Raji (cell line): ENCODE measurements around the gene C2orf80.

ENCODE experiments used
- POLR2A ChIP-seq: IDR thresholded peaks from 2 replicates; pipeline ENCODE4 v1.6.1; 2011; ENCODE audit warnings: low read depth, low read length, control low read depth; ENCODE audit not compliant: insufficient read depth

Gene C2orf80

DNA sequence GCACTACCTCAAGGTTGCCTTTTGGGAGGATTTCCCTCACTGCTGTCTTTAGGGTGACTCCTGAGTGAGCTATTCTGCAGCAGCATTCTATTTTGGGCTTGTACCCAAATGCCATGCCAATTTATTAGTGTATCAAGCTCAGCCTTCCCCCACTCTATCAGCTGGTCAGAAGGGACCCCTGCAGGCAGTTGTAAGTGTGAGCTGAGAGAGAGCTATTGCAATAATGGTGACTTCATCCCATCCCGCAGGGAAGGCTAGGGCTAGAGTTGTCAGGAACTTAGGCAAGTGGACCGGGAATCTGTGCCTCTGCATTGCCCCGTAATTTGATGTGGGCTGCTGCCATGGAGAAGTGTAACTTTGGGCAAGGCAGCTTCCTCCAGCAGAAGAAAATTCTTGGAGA, 42.1 kb downstream of the C2orf80 start:
- TF ChIP-seq POLR2A: no peak

DNA sequence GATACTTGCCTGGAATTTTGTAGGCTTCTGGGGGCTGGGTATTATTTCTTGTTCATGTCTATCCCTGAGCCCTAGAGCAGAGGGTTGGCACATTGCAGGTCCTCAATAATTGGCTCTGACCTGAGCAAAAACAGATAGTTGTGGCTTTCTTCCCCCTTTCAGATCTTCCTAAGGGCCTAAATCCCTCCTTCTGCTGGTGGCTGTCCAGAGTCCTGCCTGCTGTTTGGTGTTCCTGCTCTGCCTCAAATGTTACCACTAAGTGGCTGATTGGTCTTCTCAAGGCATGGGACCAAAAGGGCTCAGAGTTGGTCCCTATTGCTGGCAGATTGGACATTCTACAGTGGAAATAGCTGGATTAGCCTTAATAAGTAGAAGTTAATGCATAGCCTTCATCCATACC, 42.8 kb downstream of the C2orf80 start:
- TF ChIP-seq POLR2A: no peak

DNA sequence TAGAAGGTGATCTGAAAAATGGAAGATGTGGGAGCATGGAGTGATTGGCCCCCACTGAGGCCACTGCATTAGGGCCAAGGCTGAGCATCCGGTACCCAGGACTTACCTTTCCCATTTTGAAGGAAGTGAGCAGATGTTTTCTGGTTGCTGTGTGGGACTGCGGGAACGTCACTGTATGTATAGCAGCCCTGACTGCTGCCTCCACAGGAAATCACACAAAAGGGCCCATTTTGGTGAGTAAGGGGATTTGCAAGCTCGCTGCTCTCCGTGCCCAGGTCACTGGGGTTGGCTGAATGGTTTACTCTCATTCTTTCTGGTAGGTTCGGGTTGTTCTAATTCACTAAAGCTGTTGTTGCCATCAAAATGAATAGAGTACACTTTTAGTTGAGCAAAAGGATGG, 43.8 kb downstream of the C2orf80 start, which contains the start of gene CRYGB:
TSS of gene CRYGB (minus strand) at position 153 of the 400 bp plus-strand sequence. CDS start at position 115, 38 bp downstream.
- no peak for TF ChIP-seq POLR2A

DNA sequence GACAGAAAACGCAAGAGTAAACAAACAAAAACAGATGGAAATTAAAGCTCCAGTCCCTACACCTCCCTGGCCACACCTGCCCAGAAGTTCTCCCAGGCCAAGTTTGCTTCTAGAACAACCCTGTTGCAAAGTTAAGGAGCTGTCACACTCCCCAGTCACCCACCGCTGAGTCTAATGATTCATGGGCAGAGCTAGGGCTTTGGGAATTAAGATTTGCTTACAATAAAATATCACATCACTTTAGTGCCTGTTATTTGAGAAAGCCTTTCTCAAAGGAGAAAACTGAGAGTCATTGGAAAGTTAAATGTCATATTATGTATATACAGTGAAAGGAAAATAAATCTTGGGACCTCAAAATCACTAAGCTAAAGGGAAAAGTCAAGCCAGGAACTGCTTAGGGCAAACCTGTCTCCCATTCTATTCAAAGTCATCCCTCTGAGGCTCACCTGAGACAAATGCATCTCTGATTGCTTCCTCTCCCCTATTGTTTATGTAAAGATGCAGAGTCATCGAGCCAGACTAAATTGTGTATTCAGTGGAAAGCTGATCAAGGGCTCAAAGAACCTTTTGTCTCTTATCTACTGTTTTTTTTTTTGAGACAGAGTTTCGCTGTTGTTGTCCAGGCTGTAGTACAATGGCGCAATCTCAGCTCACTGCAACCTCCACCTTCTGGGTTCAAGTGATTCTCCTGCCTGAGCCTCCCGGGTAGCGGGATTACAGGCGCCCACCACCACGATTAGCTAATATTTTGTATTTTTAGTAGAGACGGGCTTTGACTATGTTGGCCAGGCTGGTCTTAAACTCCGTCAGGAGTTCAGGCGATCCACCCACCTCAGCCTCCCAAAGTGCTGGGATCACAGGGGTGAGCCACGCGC, 46.7 kb downstream of the C2orf80 start:
- TF ChIP-seq POLR2A: no peak

DNA sequence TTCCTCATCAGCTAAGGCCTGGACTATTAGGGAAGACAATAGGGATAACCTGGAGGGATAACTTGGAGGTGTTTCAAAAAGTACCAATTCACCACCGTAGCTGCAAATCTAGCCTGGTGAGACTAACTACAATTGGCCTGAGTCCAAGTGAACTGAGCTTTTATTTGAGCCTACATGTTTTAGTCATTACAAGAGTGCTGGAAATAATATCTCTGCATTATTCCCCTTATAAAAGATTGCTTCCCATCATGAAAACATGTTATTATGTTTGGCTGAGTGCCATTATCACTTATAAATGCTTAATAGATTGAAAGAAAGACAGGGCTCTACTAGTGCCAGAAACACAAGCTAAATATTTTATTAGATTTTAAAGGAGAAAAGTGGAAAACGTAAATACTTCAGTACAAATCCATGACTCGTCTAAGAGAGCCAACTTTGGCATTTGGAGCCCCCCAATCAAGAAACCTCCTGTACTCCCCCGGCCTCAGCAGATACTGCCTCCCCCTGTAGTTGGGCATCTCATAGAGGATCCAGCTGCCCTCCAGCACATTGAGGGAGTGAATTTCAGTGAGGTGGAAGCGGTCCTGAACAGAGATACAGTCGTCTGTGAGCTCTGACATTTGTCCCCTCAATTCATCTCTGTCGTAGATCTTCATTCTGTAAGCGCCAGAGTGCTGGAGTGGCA, 47.4 kb downstream of the C2orf80 start:
- no peak for TF ChIP-seq POLR2A

DNA sequence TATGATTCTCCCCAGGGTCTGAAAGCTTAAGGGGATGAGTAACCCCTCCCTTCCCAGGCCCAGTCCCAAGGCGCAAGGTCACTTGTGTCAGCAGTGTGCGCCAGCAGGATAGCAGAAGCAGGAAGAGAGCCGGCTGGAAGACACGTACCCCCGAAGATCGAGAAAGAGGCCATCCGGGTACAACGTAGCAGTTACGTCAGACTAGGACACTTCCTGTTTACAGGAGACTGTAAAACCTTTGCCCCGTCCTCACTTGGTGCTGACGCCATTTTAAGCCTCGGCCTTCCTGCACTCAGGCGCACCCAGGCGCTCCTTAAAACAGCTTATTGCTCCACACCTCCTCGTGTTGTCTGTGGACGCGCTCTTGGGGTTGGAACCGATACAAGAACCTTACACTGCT, 50.4 kb downstream of the C2orf80 start:
- TF ChIP-seq POLR2A: no peak

DNA sequence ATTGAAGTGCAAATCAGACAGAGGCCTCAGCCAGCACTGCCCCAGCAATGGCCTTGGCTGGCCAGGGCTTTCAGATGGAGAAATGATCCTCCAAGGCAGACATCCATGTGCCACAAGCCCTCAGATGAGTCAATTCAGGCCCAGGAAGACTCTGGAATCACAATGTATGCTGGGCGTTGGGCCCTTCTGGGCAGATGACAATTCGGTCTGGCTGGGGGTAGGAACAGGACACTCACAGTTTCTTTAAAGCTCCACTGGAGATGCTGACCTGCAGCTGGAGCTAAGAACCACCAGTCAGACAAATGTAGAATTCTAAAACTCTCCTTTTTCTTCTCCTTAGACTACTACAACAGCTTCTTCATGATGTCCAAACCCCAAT, 53.1 kb downstream of the C2orf80 start:
- no peak for TF ChIP-seq POLR2A

DNA sequence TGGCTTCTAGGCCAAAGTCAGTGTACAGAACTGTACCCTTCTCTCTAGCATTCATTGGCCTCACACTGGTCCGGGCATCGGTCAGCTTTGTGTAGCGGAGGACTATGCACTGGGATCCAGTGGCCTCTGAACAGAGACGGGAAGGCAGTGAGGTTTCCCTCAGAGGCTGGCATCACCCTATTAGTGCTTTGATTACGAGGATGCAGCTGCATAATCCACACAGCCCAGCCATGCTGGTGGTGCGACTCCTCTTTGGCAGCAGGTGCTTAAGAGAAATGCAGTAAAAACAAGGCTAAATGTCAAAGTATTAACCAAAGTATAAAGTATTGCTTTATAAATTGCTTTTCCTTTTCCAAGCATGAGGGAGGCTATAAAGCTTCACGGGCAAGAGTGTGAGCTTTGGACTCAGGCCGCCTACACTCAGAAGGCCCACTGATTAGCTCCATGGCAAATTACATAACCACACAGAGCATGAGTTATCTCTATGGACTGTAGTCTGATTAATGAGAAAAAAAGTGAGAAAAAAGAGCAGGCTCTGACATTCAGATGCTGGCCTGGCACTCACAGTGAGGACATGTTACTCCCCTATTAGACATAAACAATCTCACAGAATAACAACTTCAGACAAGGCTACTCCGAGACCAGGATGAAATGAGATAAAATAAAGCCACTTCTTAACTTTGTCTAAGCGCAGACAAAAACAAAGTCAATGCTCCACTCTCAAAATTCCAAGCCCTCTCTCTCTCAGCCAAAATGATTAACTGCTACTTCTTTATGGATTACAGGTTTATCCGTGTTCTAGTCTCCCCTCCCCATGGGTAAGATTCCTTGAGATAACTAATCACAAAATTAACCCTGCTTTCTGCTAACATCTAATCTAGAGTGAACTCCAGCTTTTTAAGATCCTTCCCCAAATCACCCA, 53.8 kb downstream of the C2orf80 start:
- no peak for TF ChIP-seq POLR2A

DNA sequence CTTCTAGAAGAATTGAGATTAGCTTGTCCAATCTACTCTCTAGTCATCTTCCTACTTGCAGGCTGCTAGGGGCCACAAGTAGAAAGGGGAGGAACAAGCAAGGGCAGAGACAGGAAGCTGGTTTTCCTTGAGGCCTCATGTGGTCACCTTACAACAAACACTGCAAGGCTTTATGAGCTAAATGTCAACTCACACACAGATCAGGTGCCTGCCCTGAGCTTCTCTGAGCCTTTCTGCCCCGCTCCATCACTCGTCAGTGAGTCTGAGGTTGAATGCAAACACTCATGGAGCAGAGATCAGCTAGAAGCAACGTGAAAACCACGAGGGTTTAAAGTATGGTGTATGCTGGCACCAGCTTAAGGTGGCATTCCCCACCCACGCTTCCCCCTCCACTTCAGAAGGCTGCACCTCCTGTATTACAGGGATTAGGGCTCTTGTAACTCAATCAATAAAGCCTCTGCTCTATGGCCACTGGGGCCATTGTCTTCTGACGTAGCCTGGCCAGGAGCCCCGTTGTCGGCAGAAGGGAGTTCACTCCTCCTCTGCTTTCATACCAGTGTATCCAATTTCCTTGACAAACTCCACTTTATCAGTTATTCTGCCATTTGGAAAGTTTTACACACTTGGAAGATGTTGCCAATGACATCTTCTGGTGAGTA, 54.8 kb downstream of the C2orf80 start:
- TF ChIP-seq POLR2A: no peak

DNA sequence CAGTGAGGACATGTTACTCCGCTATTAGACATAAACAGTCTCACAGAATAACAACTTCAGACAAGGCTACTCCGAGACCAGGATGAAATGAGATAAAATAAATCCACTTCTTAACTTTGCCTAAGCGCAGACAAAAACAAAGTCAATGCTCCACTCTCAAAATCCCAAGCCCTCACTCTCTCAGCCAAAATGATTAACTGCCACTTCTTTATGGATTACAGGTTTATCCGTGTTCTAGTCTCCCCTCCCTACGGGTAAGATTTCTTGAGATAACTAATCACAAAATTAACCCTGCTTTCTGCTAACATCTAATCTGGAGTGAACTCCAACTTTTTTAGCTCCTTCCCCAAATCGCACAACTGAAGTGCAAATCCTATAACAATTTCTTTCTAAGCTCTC, 59.1 kb downstream of the C2orf80 start:
- TF ChIP-seq POLR2A: no peak

DNA sequence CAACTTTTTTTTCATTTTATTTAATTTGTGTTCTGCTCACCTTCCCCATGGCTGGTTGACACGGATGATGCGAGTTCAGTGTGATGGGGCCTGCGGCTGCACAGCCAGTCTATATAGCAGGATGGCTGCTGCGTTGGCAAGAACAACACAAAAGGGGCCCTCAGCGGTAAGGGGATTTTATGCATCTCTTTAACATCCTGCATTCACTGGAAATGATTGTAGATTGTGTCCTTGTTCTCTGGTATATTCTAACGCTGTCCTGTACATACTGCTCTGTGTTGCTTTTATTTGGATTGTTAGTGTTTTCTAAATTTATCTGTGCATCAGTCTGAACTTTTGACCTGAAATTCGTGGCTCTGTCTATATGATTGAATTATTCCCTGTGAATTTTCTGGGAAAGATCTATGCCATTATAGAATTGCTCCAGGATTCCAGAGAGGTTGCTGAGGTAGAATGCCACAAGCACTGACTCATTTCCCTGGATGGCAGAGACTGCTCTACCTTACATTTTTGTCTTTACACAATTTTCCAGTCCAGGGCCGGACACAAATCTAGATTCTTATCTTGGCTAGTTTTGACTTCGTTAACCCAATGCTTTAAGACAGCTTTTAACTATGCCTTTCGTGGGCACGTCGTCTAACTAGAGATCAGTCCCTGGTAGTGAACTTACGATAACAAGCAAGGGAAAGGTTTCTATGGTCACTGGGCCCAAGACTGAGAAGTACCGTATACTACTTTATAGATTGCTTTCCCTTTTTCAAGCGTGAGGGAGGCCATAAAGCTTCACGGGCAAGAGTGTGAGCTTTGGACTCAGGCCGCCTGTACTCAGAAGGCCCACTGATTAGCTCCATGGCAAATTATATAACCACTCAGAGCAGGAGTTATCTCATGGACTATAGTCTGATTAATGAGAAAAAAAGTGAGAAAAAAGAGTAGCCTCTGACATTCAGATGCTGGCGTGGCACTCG, 59.8 kb downstream of the C2orf80 start, which contains the start of gene CRYGC:
TSS of gene CRYGC (minus strand) at position 85 of the 968 bp plus-strand sequence. CDS start at position 49, 36 bp downstream.
- no peak for TF ChIP-seq POLR2A

DNA sequence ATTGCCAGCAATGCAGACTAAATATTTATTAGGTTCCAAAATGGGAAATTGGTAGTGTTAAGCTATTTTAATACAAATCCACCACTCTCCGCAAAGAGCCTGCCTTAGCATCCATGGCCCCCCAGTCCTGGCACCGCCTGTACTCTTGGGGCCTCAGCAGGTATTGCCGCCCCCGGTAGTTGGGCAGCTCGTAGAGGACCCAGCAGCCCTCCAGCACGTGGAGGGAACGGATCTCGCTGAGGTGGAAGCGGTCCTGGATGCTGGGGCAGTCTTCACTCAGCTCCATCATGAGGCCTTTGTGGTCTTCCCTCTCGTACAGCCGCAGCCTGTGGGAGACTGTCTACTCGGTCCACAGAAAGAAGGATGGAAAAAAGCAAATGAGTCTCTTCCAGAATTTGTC, 61.7 kb downstream of the C2orf80 start:
- TF ChIP-seq POLR2A: no peak

DNA sequence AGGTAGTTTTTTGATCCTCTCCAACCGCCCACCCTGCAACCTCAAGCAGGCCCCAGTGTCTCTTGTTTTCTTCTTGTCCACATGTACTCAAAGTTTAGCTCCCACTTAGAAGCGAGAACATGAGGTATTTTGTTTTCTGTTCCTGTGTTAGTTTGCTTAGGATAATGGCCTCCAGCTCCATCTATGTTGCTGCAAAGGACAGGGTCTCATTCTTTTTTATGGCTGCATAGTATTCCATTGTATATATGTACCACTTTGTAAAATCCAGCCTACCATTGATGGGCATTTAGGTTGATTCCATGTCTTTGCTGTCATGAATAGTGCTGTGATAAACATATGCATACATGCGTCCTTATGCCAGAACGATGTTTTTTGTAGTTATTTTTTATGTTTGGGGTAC, 62.7 kb downstream of the C2orf80 start:
- TF ChIP-seq POLR2A: no peak
